ENCODE data around the gene ADCY3.

Gene ADCY3

DNA sequence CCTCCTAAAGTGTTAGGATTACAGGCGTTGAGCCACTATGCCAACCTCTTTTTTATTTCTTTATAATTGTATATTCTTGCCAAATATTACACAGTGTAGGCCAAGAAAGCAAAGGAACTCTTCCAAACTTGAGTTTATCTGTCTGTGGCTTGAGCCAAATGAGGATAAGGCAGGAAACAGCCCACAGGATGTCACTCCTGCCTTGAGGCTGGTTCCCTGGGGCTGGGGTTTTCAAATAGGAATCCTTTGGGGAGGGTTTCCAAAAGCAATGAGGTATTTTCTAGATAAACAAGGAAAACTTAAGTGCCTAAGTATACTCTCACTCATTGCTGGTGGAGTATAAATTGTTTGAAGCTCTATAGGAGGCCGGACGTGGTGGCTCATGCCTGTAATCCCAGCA is 56.4 kb downstream of the ADCY3 start:
- Histone ChIP-seq H3K27me3 (ENCODE audit: insufficient read depth, low read length, poor library complexity) (no peaks in the 10 kb centered on the region), H2AFZ (ENCODE audit: low read depth, low read length) (no peak overlapping the region), H3K4me3 (ENCODE audit: low read depth in 1 of 2, low read length in 2 of 2) (no peak overlapping the region), H4K20me1 (ENCODE audit: insufficient read depth, low read length) (peaks cover 16% of the 10 kb centered on the region), H3K79me2 (ENCODE audit: insufficient read depth, low read length) (peaks cover 7% of the 10 kb centered on the region; the same call in 1 of the 2 replicates), H3K4me1 (ENCODE audit: insufficient read depth, low read length) (no peaks in the 10 kb centered on the region), H3K9ac (ENCODE audit: low read depth, low read length) (no peak overlapping the region), H3K9me3 (ENCODE audit: insufficient read depth, low read length, severe bottlenecking) (no peaks in the 10 kb centered on the region), H3K36me3 (ENCODE audit: insufficient read depth, low read length) (peaks cover 40% of the 10 kb centered on the region; the same call in 1 of the 2 replicates), H3K4me2 (ENCODE audit: insufficient read depth, low read length) (no peak overlapping the region), H3K27ac (ENCODE audit: low read length) (no peak overlapping the region)
- TF ChIP-seq, protein P1, sequence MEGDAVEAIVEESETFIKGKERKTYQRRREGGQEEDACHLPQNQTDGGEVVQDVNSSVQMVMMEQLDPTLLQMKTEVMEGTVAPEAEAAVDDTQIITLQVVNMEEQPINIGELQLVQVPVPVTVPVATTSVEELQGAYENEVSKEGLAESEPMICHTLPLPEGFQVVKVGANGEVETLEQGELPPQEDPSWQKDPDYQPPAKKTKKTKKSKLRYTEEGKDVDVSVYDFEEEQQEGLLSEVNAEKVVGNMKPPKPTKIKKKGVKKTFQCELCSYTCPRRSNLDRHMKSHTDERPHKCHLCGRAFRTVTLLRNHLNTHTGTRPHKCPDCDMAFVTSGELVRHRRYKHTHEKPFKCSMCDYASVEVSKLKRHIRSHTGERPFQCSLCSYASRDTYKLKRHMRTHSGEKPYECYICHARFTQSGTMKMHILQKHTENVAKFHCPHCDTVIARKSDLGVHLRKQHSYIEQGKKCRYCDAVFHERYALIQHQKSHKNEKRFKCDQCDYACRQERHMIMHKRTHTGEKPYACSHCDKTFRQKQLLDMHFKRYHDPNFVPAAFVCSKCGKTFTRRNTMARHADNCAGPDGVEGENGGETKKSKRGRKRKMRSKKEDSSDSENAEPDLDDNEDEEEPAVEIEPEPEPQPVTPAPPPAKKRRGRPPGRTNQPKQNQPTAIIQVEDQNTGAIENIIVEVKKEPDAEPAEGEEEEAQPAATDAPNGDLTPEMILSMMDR (IDR thresholded peaks at IDR 0.05; ENCODE audit: borderline replicate concordance, extremely low read depth, low read length, poor library complexity, severe bottlenecking) = no peak
- TF ChIP-seq EZH2 (IDR thresholded peaks at IDR 0.05; ENCODE audit: borderline replicate concordance, low read depth, low read length, severe bottlenecking) = no peak
- ATAC-seq (ENCODE audit: insufficient read depth, low read depth) (no peak), DNase-seq (no peak)

DNA sequence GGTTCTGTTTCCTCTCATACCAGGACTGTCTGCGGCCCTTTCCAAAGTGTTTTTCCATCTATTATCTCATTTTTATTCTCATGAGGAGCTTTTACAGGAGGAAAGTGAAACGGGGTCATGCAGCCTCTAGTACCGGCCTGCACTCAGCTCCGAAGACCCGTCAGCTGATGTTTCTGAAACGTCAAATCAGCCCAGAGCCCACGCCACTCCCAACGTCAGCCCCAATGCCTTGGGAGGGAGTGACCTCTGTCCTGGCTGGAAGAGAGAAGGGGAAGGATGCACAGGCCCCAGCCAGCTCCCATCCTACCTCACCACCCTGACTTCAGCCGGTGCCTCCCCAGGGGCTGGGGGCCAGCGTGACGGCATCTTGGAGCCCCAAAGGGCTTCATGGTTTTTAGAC is 58.5 kb downstream of the ADCY3 start:
- no peaks in the 10 kb centered on the region for H3K9me3 ChIP-seq (ENCODE audit: insufficient read depth, low read length, severe bottlenecking)
- DNase-seq = no peak

DNA sequence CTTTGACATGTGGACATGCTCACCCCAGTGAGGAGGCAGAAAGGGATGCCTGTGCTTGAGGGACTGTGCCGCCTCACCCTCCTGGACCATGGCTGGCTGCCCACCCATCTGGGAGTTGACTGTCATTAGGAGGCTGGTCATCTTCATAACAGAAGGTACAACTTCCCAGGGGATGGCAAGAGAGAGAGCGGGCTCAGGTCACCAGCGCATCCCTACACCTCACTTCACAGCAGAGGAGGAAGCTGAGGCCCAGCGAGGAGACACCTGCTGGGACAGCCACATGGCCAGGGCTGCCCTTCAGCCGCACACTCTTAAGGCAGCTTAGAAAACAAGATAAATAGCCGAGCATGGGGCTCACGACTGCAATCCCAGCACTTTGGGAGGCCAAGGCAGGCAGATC is 59.4 kb downstream of the ADCY3 start:
- DNase-seq (no peak), ATAC-seq (ENCODE audit: insufficient read depth, low read depth) (no peak)
- TF ChIP-seq, protein P1 (IDR thresholded peaks at IDR 0.05; ENCODE audit: borderline replicate concordance, extremely low read depth, low read length, poor library complexity, severe bottlenecking) = no peak
- no peak for TF ChIP-seq EZH2 (IDR thresholded peaks at IDR 0.05; ENCODE audit: borderline replicate concordance, low read depth, low read length, severe bottlenecking)
- Histone ChIP-seq H4K20me1 (ENCODE audit: insufficient read depth, low read length) (peaks cover 31% of the 10 kb centered on the region), H3K4me3 (ENCODE audit: low read depth in 1 of 2, low read length in 2 of 2) (no peak overlapping the region), H3K9ac (ENCODE audit: low read depth, low read length) (no peak overlapping the region), H3K36me3 (ENCODE audit: insufficient read depth, low read length) (peaks cover 51% of the 10 kb centered on the region), H2AFZ (ENCODE audit: low read depth, low read length) (no peak overlapping the region), H3K4me1 (ENCODE audit: insufficient read depth, low read length) (no peaks in the 10 kb centered on the region), H3K4me2 (ENCODE audit: insufficient read depth, low read length) (no peak overlapping the region), H3K27ac (ENCODE audit: low read length) (no peak overlapping the region), H3K9me3 (ENCODE audit: insufficient read depth, low read length, severe bottlenecking) (no peaks in the 10 kb centered on the region), H3K79me2 (ENCODE audit: insufficient read depth, low read length) (peaks cover 13% of the 10 kb centered on the region; the same call in 1 of the 2 replicates), H3K27me3 (ENCODE audit: insufficient read depth, low read length, poor library complexity) (no peaks in the 10 kb centered on the region)

More for the DNA sequence above, 58.5 kb downstream of the ADCY3 start:
- no peak overlapping the region for H3K4me3 ChIP-seq (ENCODE audit: low read depth in 1 of 2, low read length in 2 of 2)
- H3K36me3 ChIP-seq (ENCODE audit: insufficient read depth, low read length) = peaks cover 42% of the 10 kb centered on the region
- H3K27me3 ChIP-seq (ENCODE audit: insufficient read depth, low read length, poor library complexity) = no peaks in the 10 kb centered on the region
- H3K9ac ChIP-seq (ENCODE audit: low read depth, low read length) = no peak overlapping the region
- H3K79me2 ChIP-seq (ENCODE audit: insufficient read depth, low read length) = peaks cover 11% of the 10 kb centered on the region; the same call in 1 of the 2 replicates
- no peak for TF ChIP-seq EZH2 (IDR thresholded peaks at IDR 0.05; ENCODE audit: borderline replicate concordance, low read depth, low read length, severe bottlenecking)
- TF ChIP-seq, protein P1 (IDR thresholded peaks at IDR 0.05; ENCODE audit: borderline replicate concordance, extremely low read depth, low read length, poor library complexity, severe bottlenecking) = no peak
- no peak overlapping the region for H2AFZ ChIP-seq (ENCODE audit: low read depth, low read length)
- no peaks in the 10 kb centered on the region for H3K4me1 ChIP-seq (ENCODE audit: insufficient read depth, low read length)
- ATAC-seq (ENCODE audit: insufficient read depth, low read depth) = no peak
- H3K4me2 ChIP-seq (ENCODE audit: insufficient read depth, low read length) = no peak overlapping the region
- H4K20me1 ChIP-seq (ENCODE audit: insufficient read depth, low read length) = peaks cover 28% of the 10 kb centered on the region
- no peak overlapping the region for H3K27ac ChIP-seq (ENCODE audit: low read length)

Measured in DND-41 (cell line).